ENCODE measurements around the gene MLLT3.

MLLT3 gene

DNA sequence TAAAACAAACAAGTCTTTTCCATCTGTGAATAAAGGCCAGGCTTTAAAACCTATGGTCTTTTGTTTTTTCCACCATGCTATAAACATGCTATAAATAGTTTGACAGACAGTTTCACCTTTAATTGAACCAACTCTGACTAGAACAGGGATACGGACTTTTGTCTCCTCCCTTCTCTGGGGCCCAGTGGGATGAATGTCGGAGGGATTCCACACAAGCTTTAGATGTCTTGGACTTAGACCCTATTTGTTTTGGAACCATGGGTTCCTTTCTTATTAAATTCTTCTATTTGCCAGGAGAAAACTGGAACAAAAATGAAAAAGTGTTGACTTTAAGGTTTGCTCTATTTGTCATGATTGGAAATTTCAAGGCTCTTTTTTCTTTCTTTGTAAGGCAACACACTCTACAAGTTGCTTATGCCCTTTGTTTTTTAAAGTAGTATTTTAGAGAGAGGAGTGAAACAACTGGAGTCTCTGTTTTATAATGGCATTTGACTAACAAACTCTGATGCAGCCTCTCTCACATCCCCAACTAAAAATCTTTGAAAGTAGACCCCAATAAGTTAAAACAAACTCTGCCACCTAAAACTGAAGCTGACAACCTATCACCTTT, 145.3 kb downstream of the MLLT3 start:
- DNase-seq (ENCODE audit: low read depth in 3 of 3), result no peak

DNA sequence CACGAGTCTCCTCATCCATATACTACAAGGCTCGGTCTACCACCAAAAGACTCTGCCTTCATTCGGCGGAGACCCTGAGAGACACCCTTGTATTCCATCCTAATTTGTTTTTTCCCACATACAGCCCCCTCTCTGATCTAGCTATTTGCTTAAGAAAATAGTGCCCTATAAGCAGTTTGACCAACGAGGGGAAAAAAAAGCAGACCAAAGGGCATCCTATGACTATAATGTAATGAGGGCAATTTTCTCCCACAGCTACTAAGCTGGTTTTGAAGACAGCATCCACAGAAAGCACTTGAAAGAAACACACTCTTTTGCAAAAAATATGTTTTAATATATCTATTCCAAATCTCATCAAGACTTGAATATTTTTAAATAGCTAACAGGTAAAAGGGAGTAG, 147.8 kb downstream of the MLLT3 start:
- no peak for DNase-seq (ENCODE audit: low read depth in 3 of 3)

GRCh38 chr9:20473515-20474013, 148.7 kb downstream of the MLLT3 start:
- no peak for DNase-seq (ENCODE audit: low read depth in 3 of 3)

DNA sequence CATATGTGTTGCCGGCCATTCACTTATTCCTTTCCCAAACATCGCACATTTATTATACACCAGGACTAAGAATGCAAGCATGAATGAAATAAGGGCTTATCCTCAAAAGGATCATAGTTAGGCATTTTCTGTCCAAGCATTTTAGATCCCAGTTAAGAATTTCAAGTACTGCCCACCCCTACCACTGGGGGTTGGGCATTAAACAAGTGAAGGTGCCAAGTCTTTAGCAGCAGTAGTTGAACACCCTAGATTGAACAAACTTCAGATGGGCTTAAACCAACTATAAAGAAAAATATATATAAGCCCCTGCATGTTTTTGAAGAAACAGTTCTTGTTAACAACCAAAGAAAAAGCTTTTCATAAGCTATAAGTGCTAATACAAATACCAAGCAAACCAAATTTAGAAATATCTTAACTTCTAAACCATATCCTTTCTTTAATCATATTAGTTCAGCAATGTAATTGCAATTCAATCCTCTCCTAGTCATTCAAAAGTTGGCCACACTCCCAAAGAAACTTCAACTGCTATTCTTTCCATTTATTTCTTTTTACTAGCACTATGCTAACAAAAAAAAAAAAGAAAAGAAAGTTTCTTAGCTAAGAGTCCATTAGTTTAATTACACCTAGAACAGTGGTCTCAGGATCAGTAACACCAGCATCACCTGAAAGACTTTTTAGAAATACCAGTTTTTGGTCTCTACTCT, 149.8 kb downstream of the MLLT3 start:
- no peak for DNase-seq (ENCODE audit: low read depth in 3 of 3)

DNA sequence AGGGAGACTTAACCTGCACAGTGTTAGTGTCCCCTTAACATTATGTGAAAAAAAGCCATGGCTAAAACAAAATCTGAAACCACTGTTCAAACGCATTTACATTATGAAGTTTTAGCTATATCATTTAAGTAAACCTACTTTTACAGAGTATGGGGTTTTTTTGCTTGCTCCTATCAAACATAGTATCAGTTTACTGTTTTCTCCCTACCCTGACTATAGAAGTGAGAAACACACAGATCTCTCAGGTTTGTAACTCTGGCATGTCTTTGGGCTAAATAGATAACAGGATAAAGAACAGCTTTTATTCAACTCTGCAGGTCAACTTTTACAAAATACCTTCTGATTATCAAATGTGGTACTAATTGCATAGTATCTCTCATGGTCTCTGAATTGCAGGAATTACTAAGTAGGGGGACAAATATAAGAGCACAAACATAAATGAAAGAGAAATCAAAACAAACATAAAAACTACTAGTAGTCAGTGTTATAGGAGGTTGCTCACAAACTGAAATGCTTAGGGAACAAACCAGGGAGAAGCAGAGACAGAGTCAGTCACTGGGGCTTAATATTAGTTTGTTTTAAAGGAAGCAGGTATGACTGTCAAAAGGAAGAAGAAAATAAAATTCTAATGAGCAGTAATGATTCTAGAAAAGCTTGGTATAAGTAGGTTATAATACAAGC, 155.8 kb downstream of the MLLT3 start:
- DNase-seq (ENCODE audit: low read depth in 3 of 3), result no peak

- DNase-seq (ENCODE audit: low read depth in 3 of 3), result no peak
Measured at GRCh38 chr9:20464242-20464641, 158.1 kb downstream of the MLLT3 start.

DNA sequence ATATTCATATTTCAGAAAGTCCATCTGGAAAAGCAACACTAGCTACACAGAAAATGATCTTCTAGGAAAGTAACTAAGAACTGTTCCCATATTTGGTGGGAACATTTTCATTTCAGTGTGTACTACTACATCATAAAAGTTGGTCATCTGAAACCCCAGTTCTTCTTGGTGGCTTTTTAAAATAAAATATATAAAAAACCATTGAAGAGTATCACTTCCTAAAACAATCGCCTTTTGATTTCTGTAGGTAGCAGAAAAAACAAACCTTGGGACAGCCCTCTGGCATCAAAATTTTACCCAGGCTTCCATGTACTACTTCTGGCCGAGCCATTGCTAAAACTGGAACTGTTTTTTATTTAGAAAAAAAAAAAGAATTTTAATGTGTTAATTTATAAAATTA, 158.5 kb downstream of the MLLT3 start:
- no peak for DNase-seq (ENCODE audit: low read depth in 3 of 3)

GRCh38 chr9:20462410-20462809, 159.9 kb downstream of the MLLT3 start:
- no peak for DNase-seq (ENCODE audit: low read depth in 3 of 3)

DNA sequence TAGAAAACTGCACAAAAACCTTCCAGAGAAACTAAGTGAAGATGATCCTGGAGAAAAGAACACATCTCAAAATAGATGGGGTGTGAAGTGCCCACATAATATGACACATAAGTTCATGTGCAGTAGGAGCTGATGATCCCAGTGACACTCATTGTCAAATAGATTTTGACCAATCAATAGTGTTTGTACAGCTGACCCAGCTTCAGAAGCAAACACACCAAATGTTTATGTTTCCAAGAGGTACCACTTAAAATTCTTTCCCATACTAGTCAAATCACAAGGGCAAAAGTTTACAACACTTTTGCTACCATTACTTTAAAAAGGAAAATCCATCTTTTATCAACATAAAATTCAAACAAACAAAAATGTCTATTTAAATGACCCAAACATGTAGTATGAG, 175.0 kb downstream of the MLLT3 start:
- no peak for DNase-seq (ENCODE audit: low read depth in 3 of 3)

DNA sequence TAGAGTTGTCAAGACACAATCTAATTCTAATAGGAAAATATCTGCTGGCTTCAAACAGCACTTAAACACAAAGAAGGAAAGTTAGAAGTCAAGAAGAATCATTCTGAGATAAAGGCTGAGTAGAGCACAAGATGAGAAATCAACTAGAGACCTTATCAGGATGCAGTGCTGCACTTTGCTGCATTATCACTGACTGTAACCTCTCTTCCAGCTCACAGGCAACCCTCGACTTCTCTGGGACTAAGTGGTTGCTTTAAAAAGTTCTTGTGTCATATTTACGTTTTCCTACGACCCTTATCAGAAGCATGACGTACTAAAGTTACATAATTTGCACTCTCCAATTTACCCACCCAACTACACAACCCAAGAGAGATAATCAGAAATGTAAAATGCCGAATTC, 176.1 kb downstream of the MLLT3 start:
- DNase-seq (ENCODE audit: low read depth in 3 of 3), result no peak

DNA sequence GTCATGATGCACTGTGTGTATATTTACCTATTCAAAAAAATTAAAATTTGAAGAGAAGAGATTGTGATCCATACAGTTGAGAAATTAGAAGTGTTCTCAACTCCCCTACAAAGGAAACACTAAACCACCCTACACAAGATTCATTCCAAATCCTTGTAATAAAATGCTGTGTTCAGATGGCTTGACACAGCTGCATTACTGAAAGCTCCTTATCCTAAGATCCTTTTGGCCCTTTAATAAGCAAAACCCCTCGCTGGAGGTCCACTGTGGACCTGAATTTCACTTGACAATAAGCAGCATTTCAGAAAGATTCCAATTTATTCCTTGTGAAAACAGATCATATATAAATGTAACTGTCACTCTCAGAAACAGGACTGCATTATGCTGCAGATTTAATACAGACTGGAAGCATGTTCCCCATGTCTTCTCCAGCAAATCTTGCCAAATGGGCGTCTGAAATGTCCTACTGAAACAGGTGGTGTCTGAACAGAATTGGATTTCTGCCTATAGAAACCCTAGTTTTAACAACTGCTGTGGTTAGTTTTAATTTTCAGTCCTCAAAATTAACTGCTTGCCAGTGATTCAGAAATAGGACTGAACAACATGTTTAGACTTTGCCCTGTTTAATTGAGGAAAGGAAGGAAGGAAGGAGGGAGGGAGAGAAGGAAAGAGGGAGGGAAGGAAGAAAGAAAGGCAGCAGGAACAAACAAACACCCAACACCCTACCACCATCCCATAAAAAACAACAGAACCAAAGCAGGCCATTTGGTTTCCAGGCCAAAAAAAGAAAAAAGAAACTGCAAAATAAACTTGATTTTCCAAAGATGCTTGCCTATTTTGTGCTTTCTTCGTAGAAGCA, 179.6 kb downstream of the MLLT3 start:
- DNase-seq (ENCODE audit: low read depth in 3 of 3), result no peak

DNA sequence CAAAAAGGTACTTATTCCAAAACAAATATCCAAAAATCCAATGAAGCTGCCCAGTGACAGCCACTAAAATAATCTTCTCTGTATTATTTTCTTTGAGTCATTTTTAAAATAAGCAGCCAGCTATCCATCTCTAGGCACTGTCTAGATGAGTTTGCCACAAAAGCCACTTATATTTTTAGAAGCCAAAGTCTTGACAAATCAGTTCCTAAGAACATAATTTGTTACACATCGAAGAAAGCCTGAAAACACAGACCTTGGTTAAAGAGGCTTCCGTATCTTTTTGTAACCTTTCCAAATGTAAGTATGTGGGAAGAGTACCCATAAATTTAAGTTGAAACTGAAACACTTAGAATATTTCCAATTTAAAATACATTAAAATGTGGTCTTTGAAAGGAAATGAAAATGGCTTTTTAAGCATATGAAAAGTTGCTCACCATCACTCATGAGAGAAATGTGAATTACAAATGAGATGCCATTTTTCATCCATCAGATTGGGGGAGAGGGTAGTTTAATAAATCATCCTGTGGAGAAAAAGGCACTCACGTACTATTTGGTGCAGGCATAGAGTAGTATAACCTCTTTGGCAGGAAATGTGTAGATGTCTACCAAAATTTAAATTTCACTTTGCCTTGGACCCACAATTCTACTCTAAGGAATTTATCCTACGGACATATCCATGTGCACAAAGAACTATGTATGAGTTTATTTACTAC, 180.4 kb downstream of the MLLT3 start:
- DNase-seq (ENCODE audit: low read depth in 3 of 3), result no peak

GRCh38 chr9:20441166-20441565, 181.1 kb downstream of the MLLT3 start:
- no peak for DNase-seq (ENCODE audit: low read depth in 3 of 3)

DNA sequence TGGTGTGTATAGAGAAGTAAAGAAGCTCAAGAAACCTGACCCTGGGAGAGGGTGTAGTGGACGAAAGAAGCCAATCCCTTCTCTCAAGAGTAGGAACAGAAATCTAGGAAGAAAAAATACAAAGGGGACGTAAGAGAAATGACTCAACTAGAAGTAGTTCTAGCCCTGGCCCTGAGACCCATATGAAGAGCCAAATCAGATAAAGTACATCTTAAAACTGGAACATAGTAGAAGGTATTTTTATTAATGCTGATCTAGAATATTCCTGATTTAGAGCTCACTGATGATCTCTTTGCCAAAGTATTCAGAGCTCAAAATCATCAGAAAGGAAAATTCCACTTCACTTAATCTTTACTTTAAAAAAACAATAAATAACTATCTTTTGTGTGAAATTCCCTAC, 184.8 kb downstream of the MLLT3 start:
- DNase-seq (ENCODE audit: low read depth in 3 of 3), result no peak

- no peak for DNase-seq (ENCODE audit: low read depth in 3 of 3)
Measured at GRCh38 chr9:20436476-20437195, 185.7 kb downstream of the MLLT3 start.

GRCh38 chr9:20428976-20429375, 193.3 kb downstream of the MLLT3 start:
- DNase-seq (ENCODE audit: low read depth in 3 of 3), result no peak

GRCh38 chr9:20427359-20427758, 194.9 kb downstream of the MLLT3 start:
- DNase-seq (ENCODE audit: low read depth in 3 of 3), result no peak

- no peak for DNase-seq (ENCODE audit: low read depth in 3 of 3)
Measured at GRCh38 chr9:20426019-20426418, 196.3 kb downstream of the MLLT3 start.

DNA sequence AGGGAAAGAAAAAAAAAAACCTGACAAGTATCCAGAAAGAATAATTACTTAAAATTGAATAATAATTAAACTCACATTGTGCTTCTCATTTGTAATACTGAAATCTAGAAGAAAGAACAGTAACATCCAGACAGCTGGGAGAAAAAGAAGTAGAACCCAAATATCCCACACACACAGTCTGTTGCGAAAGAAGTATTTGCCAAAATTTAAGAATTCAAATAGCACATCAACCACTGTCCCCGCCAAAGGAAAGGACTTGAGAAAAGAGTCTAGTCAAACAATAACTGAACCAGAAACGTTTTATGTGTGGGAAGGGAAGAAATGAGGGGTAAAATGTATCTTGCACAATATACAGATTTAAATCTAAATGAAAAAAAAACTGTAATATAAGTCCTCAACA, 202.8 kb downstream of the MLLT3 start:
- no peak for DNase-seq (ENCODE audit: low read depth in 3 of 3)

- DNase-seq (ENCODE audit: low read depth in 3 of 3), result no peak
Measured at GRCh38 chr9:20418485-20418884, 203.8 kb downstream of the MLLT3 start.

All from stimulated activated CD4-positive, alpha-beta T cell treated with anti-CD3 and anti-CD28 coated beads, TNF-alpha, amount 100 ng/mL, for 4 hours (primary cell).